Central memory CD4-positive, alpha-beta T cell (primary cell): ENCODE data around the gene NHSL1.

Source experiments
- DNase-seq: peaks from one replicate; pipeline ENCODE4 v3.0.0; 2022

The NHSL1 gene

DNA sequence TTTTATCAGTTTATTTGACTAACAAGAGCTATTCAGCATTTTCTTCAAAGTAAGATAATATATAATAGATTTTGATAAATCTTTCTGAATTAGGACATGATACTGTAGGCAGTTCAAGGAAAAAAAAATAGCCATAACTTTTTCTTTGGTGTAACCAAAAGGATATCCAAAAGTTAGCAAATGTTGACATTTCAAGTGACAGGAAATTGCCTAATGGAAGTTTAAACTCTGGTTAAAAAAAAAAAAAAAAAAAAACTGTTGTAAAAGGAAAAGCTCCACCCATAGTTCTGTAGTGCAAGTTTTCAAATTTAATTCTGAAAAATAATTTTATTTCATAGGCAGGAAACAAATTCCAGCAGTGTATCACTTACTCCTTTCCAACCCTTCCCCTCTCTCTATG, 76.4 kb downstream of the NHSL1 start:
- DNase-seq = no peak

DNA sequence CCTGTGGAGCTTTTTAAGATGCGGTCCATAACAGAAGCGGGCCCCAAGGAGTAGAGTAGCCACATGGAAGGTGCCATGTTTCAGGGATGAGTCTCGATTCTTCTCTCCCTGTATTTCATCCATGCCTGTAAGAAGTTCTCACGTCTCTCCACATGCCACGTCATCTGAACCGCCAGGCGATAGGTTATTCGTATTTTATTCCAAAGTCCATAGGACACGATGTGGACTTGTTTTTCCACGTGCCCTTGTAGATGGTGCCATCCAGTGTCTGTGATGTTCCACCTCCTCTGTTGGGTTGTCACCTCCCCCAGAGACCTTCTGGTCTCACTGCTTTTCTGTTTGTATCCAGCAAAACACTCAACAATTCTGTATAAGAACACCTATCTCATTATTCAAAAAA, 77.7 kb downstream of the NHSL1 start:
- DNase-seq = no peak

DNA sequence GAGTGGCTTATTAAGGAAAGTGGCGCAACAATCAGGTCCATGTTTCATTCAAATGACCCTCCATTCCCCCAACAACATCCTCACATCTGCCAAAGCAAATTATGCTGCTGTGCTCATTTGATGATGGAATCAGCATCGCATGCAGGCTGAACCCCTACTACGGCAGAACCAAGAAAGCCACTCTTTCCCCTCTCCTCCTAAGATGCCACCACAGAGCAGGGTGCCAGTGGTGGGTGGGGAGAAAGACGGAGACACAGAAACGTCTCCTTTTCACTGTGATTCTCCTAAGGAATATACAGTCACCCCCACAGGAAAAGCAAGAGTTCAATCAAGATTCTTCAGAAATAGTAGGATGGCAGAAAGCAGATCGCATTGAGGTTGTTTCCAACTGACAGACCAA, 78.2 kb downstream of the NHSL1 start:
- DNase-seq = no peak

DNA sequence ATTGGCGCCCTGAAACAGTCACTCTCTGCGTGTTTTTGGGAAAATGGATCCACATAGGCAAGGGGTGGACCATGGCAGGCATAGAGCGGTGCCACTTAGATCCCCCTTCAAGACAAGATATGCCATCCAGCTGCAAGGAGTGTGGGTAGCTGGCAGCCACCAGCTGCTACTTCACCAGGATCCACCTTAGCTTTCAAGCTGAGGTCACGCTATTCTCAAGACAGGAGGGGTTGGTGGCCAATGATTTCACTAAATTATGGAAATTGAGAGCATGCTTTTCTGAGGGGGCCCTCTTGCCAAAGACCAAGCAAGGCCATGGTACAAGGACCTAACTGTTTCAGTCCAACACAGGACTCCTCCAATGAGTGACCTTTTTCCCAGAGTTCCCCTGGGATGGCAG, 78.9 kb downstream of the NHSL1 start:
- no peak for DNase-seq

DNA sequence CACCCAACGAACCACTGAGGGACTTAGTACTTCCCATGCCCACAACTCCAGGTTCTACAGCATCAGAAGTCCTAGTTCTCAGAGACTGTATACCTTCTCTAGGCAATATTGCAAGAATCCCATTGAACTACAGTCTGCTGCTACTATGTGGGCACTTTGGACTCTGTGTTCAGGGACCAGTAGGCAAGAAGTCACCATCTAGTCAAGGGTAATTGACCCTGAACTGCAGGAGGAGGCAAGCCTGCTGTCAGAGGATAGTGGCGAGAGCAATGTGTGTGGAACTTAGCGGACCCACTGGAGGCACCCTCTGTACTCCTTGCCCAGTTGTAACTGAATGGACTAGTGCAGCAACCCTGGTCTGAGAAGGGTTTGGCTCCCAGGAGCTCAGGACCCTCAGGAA, 79.5 kb downstream of the NHSL1 start:
- no peak for DNase-seq

DNA sequence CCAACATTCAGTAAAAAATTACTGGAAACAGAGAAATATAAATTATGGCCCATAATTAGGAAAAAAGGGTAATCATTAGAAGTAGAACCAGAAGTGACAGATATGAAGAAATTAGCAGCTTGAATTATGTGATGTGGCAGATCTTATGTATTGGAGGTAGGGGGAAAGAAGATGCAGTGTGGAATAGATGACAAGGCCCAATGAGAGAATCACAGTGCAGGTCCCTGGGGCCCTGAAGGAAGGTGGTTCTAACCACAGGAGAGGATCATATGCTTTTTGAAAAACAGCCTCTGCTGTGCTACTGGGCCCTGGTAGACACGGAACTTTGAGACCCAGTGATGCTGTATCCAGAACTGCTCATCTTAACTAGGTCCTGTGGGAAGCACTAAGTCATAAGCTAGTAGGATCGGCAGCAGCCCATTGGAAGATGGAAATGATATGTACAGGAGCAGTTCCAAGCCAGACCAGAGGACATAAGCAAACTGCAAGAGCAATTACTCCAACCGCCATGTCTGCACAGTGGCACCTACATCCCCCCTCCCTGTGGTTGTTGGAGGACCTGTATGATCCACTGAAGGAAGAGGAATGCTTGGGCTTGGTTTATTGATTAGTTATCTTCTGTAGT, 81.1 kb downstream of the NHSL1 start:
- no peak for DNase-seq

DNA sequence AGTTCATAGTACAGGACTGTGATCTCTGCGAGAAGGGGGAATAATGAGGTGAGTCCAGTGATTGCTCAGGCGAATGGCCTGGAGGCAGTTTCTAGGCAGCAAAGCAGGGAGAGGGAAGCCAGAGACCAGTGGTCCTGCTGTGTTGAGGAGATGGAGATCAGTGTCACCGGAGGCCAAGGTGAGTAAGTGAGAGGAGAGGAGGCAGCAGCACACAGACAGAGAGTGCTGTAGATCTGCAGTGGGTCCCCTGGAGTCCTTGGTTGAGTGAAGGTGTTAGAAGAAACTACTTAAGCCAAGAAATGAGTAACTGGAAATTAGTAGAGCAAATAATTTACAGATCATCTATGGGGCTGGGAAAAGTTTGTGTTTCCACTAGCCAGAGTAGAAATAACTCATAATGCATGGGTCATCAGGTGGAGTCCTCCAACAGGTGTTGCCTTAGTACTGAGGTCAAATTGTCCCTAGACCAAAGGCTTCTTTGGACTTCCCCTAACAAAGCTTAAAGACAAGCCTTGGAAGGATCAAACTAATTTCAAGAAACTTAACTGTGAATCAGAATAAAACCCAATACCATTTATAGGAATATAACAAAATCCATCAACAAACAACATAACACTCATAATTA, 81.7 kb downstream of the NHSL1 start:
- DNase-seq = no peak

DNA sequence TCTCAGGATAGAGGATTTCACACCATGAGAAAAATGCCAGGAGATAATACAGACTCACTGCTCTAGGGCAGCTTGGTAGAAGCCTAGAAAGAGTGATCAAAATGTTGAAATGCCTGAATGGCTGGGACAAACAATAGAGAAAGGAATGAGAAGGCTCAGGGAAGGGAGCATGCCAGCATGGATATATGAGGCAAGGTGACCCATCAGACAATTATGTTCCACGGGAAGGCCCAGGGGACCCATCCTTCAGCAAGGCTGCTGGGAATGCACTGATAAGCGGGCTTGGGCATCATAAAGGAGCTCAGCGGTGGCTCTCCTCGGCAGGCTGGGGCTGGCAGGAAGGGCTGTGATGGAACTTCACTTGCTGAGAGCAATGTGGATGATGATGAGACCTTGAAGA, 83.1 kb downstream of the NHSL1 start:
- no peak for DNase-seq

DNA sequence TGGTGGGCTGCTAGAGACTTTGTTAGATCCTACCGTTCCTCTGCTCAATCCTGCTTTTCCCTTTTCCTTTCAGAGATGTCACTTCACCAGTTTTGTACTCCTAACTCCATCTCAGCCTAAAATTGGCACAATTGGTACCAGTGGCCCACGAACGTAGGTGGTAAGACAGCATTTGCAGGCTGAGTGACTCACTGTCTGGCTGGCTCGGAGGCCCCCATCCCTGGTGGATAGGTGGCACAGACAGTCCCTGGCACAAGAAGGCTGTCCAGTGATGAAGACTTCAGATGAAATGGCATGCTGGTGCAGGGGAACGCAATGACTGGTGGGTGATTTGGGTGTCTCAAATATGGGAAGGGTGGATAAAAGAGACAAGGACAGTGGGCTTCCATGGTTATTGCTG, 84.2 kb downstream of the NHSL1 start:
- no peak for DNase-seq

DNA sequence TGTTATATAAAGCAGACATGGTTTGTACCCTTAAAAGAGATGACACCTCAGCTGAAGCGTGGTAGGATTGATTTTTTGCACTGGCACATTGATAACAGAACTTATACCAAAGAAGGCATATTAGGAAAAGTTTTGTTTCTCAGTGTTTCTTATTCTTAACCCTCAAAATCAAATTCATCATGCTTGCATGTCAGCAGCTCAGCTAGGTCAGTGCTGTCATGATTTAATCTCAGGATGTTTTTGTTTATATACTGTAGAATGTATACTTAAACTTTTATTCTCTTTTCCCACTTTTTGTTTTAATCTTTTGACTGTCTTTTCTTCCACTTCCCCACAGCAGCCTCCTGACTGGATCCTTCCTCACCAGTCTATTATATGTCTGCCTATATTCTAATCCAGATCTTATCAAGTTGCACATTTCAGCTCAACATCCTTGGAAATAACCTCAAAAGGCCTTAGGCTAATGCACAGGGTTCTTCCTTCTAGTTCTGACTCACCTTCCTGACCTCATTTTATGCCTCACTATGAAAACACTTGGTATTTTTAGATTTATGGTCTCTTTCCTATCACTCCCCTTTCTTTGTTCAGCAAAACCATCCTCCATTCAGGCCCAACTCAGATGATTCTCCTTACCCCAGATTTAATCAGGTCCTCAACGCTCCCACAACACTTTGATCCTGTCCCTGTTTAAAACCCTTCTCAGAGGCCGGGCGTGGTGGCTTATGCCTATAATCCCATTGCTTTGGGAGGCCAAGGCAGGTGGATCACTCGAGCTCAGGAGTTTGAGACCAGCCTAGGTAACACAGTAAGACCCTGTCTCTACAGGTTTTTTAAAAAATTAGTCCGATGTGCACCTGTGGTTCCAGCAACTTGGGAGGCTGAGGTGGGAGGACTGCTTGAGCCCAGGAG, 88.1 kb downstream of the NHSL1 start:
- no peak for DNase-seq

DNA sequence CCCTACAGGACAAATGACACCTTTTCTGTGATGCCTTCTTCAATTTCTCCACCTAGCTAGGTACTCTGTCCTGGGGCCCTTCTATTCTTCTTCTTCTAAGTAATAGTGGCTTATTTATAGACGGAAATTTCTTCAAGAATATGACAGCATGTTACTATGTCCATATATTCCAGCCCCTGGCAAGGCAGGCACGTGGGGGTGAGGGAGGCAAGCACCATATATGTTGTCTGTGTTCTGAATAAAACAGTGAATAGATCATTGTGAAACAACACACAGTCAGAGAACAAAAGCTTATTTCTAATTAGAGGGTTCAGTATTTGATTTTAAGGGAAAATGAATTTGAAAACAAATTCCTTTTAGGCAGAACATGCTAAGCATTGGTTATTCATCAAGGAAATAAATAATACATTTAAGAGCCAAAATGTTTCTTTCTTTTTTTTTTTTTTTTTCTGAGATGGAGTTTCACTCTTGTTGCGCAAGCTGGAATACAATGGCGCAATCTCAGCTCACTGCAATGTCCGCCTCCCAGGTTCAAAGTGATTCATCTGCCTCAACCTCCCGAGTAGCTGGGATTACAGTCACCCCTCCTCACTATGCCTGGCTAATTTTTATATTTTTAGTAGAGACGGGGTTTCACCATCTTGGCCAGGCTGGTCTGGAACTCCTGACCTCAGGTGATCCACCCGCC, 89.1 kb downstream of the NHSL1 start:
- DNase-seq = no peak

DNA sequence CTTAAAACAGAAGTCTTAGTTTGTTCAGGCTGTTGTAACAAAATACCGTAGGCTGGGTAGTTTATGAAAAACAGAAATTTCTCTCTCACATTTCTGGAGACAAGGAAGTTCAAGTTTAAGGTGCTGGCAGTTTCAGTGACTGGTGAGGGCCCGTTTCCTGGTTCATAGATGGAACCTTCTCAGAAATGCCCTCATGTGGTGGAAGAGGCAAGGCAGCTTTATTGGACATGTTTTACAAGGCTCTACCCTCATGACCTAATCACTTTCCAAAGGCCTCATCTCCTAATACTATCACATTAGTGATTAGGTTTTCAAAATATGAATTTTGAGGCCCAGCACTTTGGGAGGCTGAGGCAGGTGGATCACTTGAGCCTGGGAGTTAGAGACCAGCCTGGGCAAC, 92.9 kb downstream of the NHSL1 start:
- no peak for DNase-seq

DNA sequence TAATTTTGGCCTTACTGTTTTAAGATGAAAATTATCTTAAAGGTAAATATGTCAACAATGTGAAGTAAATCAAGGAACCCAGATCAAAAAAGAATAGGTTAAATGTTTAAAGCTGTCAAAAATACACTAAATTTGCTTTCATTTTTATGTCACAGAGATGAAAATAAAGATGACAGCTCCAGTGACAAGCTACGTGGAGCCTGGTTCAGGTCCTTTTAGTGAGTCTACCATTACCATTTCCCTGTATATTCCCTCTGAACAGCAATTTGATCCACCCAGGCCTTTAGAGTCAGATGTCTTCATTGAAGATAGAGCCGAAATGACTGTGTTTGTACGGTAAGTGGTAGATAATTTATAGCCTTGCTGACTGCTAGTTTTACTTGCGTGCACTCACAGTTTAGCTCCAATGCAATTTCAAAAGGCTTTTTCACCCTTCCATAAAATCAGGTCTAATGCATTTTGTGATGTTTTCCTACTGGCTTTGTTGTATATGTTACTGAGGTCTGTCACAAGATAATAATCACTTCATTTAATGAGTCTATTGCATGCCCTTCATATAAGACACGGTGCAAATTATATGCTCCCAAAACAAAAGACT, 93.4 kb downstream of the NHSL1 start:
- DNase-seq = no peak

DNA sequence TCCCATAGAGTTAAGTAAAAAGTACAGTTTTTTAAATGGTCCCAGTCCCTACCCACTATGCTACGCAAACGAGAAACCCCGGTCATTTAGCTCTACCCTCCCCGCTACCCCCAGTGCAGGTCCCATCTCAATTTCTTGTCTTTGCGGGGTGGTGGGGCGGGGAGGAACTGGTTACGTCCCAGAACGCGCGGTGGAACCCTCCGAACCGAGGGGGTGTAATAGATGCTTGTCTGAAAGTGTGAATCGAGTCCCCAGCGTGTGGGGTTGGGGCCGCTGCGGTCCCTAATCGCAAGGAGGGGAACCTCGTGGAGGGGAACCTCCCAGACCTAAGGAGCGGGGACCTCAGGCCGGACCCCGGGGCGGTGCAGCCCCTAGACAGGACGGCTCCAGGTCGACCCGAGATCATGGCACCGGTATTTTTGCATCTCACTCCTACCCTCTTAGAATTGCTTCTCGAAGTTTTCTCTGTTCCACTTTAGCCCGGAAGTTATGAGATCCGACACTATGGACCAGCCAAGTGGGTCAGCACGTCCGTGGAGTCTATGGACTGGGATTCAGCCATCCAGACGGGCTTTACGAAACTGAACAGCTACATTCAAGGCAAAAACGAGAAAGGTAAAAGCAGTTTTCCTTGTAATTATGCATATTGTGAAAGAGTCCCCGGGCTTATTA, 94.5 kb downstream of the NHSL1 start:
- peak; percentile 18 for DNase-seq

DNA sequence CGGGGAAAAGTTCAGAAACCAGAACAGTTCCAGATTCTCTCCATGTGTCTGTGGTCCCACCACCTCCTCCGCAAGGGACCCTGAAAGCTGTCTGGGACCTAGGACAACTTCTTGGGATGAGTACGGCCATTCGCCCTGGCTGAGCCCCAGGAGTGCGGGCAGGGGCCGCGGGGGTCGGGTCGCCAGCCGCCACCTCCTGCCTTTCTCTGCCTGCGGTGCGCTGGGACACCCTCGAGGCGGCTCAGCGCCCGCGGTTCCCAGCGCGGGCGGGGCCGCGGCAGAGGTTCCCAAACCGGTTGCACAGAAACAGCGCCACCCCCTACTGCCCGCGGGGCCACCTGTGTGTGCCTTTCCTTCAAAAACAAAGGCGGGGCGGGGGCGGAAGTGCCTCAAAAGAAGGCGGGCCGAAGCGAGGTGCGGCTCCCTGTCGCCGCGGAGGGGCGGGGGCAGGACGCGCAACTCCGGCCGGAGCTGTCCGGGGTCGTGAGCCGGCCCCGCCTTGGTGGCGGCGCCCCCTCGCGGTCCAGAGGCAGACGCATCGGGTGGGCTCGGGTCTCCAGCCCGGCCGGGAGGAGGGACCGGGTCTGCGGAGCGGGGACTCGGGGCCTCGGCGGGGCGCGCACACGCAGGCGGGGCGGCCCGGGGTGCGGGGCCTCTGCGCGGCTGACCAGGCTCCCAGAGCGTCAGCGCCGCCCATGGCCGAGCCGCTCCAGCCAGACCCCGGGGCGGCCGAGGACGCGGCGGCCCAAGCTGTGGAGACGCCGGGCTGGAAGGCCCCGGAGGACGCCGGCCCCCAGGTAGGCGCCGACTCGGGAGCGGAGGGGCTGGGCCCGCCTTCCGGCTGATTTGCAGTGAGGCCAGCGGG, 95.3 kb downstream of the NHSL1 start, which contains the start of gene HEBP2:
Gene HEBP2, plus strand, starts transcription at position 423 of the 865 bp plus-strand sequence. Its CDS starts 273 bp downstream, at position 696.
- DNase-seq = peak; percentile 87

DNA sequence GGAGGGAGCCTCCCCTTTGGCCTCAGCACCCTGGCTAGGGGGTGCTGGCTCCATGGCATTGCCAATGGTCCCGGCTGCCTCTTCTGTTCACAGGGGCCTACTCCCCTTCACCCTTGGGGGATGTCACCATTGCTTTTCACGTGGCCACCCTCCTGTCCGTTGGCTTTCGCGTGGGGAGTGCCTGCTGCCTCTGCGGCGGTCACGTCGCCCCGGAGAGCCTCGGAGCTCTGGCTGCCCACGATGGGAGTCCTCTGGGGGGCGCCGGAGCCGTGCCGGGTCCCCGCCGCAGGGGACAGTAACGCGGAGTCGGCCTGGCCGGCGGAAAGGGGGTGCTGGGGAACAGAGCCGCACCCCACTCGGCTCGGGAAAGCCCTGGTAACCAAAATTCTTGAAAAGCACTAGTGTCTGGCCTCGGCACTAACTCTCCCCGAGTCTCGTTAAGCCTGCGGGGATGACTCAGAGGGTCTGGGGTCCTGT, 95.9 kb downstream of the NHSL1 start:
- no peak for DNase-seq

DNA sequence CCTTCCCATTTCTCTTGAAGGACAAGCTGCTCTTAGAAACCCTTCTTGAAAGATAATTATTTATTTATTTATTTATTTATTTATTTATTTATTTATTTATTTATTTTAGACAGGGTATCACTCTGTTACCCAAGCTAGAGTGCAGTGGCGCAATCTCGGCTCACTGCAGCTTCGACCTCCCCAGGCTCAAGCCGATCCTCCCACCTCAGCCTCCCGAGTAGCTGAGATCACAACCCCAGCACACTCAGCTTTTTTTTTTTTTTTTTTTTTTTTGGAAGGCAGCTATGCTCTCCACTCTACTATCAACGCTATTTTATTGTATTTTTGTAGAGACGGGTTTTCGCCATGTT, 96.5 kb downstream of the NHSL1 start:
- no peak for DNase-seq

DNA sequence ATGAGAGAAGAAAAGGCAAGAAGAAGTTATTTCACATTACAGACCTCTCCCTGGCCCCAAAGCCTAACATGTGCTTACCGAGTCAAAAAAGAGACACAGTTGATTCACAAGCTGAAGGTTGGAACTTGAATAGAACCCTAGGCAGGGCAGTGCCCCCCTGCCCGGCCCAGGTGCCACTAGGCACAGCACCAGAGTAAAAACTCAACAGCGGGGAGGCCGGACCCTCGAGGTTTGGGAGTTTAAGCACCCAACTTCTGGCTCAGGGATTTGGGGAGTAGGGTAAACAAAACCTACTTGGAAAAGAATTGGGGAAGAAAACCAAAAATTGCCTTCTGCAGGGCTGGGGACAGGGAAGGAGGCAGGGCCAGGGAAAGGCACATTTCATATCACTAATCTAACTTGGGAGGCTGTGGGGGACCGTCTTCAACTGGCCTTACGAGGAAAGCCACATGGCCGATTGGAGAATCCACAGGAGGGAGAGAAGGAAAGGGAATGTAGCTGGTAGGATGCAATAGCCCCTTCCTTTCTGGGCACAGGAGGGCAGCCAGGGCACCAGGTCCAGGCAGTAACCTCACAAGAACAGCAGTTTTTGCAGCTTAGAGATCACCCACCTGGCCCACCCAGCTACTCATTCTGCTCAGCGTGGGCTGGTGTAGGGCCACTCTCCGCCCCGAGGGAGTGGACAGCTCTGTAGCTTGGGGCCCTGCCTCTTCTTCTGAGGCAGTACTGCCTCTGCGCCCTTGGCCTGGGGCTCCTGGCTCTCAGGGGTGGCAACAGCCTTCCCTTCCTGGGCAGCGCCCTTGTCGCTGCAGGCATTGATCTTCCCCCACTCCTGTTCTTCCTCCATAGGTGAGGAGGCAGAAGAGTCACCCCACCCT, 97.1 kb downstream of the NHSL1 start:
- no peak for DNase-seq

DNA sequence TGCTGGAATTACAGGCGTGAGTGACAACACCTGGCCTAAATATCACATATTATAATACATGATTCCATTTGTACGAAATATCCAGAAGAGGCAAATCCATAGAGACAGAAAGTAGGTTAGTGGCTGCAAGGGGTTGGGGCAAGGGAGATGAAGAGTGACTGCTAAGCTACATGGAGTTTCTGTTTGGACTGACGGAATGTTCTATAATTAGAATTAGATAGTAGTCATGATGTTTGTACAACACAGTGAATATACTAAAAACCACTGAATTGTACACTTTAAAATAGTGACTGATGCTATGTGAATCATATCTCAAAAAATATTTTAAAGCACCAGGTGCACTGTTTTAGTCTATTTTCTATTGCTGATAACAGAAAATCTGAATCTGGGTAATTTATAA, 99.0 kb downstream of the NHSL1 start:
- no peak for DNase-seq
